Upper lobe of left lung (tissue), 4 donors: Measurements from ENCODE around the gene PNPO.

Experiments used
- CTCF ChIP-seq, 6 experiments: fragments of 450-650 bp in 4 of 6; fragments of 200-600 bp in 2 of 6; sonication (generic) in 2 of 6; IDR thresholded peaks; one replicate each; pipeline ENCODE4 v1.5.1; 2016 to 2019; ENCODE audit warnings: antibody characterized with exemption in 6 of 6
- EP300 ChIP-seq, 4 donors: sonication (generic); formaldehyde crosslinking; IDR thresholded peaks; one replicate each; pipeline ENCODE4 v1.5.1; 2017; ENCODE audit warnings: antibody characterized with exemption in 4 of 4, control low read depth in 2 of 4
- POLR2A ChIP-seq, 4 donors: fragments of 450-650 bp; IDR thresholded peaks; one replicate each; pipeline ENCODE4 v1.5.1; 2016 to 2017; ENCODE audit warnings: antibody characterized with exemption in 4 of 4, mild to moderate bottlenecking in 2 of 4
- POLR2AphosphoS5 ChIP-seq, 2 donors: sonication (generic); formaldehyde crosslinking; IDR thresholded peaks; one replicate each; pipeline ENCODE4 v1.5.1; 2017; ENCODE audit warnings: antibody characterized with exemption in 2 of 2

GRCh38 chr17:47973541-47973940 is 32.2 kb downstream of the PNPO start:
- TF ChIP-seq CTCF (IDR thresholded peaks at IDR 0.05) (no peak), POLR2A (IDR thresholded peaks at IDR 0.05) (no peak), EP300 (IDR thresholded peaks at IDR 0.05) (no peak), POLR2AphosphoS5 (IDR thresholded peaks at IDR 0.05) (no peak)
